Central memory CD4-positive, alpha-beta T cell (primary cell): ENCODE results near the gene IPPK.

Source experiments
- DNase-seq: peaks from one replicate; pipeline ENCODE4 v3.0.0; 2022
- total RNA-seq, 3 experiments: gene quantifications; one replicate each; lab custom pipeline; 2026; lab: John Stamatoyannopoulos, UW

The IPPK gene
- total RNA-seq, result 16.4 to 39.0 (median 18.7) reads per million in 3 experiments

DNA sequence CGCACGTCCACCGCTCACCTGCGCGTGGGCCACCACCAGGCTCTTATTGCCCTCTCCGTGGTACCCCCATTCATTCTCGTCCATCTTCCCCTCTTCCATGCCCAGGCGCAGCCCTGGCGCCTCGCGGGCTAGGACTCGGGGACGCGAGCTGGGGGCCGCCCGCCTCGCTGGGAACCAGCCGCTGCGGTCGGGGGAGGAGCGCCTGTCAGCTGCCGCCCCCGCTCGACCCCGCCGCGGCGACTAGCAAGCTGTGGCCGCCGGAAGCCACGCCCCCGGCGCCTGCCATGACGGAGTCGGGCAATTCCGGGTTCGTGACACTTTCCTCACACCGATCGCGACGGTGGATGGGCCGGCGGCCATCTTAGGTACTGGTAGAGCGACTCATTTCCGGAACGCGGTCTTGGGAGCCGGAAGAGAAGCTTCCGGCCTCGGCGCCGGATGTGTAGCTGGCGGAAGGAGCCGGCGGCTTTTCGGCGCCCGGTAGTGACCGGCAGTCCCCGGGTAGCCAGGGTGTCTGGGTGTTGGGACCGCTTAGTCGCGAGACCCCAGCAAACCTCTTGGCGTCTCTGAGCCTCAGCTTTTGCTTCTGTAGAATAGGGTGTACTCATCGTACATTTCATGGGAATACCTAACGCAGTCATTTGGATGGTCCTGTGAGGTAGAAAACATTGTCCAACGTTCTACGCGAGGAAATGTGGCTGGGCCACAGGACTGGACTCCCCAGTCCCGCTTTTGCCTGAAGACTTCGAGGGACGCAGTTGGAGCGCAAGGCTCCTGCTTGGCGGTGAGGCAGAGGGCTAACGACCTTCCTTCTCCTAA is at the start of gene IPPK:
TSS of gene IPPK (minus strand) at position 242 of the 819 bp plus-strand sequence. CDS start at position 99, 143 bp downstream.
- peak; percentile 98 for DNase-seq

GRCh38 chr9:92719028-92719647 is 49.2 kb upstream of the IPPK start:
- no peak for DNase-seq

DNA sequence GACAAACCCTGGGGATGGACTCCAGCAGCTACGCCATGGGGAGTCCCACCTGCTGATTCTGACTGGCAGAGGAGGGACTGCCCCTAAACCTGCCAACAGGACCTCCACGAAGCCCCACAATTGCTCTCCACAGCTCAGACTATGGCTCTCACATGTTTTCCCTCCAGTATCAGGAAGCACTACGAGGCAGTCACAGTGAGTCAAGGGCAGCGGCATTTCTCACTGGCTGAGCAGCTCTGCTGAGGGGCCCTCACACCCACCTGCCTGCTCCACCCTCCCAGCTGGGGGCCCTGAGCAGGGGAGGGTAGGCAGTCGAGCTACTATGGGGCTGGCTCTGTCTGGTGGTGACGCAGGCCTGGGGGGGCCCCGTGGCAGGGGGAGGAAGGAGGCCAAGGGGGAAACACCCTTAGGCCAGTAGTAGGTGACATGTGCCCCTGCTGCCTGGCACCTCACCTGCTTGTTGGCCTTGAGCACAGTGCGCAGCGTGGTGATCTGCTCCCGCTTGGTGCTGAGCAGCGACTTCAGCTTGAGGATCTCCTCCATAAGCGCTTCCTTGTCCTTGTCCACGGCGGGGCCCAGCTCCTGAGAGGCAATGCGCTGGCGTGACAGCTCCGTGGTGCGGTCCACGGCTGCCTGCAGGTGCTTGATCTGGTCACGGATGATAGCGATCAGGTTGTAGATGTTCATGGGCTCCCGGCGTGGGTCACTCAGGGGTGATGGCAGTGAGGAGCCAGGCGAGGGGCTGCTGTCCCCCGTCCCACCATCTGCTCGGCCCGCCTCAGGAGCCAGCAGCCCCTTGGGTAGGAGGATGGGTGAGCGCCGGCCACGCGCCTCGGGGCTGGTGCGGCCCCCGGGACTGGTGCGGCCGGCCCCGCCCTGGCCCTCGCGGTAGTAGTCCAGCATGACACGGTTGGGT is 48.4 kb upstream of the IPPK start:
- DNase-seq, result no peak

GRCh38 chr9:92717201-92718085 is 47.5 kb upstream of the IPPK start:
- no peak for DNase-seq

DNA sequence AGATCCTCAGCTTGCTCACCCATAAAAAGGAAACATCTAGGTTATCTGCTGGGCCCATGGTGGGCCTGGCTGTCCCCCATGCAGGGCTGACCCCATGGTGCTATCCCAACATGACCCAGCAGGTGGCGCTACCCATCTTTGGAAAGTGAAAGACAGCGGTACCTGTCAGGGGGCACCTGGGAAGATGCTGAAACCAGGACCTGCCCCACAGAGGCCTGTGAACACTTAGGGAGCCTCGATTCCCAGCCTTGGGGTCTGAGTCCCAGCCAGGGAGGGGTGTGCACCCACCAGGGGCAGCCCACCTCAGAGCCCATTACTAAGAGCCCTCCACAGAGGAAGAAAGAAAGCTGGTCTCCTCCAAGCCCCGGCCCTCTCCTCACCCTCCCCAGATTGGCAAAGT is 46.6 kb upstream of the IPPK start:
- DNase-seq, result peak; percentile 64

DNA sequence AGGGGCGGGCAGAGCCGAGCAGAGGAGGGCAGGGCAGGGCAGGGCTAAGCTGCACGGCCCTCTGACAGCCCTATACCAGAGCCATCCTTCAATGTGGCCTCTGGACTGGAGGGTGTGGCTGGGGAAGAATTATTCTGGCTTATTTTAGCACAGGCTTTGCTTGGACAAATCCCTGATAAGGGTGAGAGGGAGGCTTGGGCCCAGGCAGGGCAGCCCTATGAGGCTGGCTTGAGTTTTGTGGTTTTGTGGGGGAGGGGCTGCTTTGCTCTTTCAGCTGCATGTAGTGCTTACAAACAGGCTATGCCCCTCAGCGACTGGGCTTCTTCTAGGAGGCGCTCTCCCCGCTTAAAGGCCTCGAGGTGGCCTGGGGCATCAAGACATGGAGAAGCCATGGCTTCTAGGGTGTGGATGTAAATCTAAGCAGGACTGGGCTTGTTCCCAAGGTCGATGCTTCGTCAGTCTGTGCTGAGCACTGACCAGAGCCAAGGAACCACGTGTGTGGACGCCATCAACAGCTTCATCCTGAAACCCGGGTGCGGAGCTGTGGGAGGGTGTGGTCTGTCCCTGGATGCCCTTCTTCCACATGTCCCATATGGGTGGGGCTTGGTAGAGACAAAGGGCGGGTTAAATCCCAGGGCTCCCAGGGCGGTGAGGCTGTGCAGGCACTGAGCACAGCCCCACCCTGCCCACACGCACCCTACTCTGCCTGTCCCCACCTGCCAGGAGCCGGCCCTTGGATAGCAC is 45.7 kb upstream of the IPPK start:
- no peak for DNase-seq

GRCh38 chr9:92714787-92715487 is 45.0 kb upstream of the IPPK start:
- no peak for DNase-seq

GRCh38 chr9:92714016-92714415 is 44.1 kb upstream of the IPPK start:
- DNase-seq, result no peak

- DNase-seq, result no peak
These were observed 43.6 kb upstream of the IPPK start for GRCh38 chr9:92713528-92713927.

DNA sequence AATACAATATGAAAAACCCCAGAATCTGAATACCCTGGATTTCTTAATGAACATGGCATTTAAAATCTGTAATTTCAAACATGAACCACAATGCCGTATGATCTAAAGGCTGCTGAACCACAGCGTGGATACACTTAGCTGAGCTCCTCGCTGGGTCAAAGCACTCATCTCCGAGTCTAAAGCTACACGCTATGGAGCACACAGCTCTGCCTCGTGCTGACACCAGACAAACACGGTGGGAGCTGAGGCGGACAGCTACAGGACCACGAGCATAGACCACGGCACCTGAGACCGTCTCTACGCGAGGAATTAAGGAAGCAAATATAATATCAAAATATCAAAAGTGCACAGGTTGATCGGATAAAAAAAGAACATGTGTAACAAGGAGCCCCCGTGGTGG is 42.8 kb upstream of the IPPK start:
- no peak for DNase-seq

GRCh38 chr9:92711844-92712243 is 41.9 kb upstream of the IPPK start:
- peak; percentile 17 for DNase-seq

DNA sequence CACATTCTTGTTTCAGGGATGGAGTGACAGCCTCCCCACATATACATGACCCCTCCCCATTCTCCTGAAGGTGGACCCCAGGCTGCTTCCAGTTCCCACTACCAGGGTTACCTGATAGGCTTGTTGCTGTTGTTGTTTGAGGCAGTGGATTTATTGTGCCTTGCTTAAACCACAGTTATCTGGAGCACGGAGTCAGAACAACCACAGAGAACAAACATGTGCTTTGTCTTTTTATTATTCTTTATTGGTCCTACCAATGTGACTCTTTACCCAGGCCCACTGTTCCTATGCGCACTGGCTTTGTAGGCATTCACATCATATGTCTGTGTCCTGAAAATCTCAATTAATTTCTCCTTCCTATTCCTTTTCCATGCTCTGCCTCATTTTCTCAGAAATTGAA is 41.2 kb upstream of the IPPK start:
- DNase-seq, result no peak

GRCh38 chr9:92710368-92710767 is 40.4 kb upstream of the IPPK start:
- no peak for DNase-seq

- DNase-seq, result no peak
These were observed 40.0 kb upstream of the IPPK start for GRCh38 chr9:92709954-92710353.

DNA sequence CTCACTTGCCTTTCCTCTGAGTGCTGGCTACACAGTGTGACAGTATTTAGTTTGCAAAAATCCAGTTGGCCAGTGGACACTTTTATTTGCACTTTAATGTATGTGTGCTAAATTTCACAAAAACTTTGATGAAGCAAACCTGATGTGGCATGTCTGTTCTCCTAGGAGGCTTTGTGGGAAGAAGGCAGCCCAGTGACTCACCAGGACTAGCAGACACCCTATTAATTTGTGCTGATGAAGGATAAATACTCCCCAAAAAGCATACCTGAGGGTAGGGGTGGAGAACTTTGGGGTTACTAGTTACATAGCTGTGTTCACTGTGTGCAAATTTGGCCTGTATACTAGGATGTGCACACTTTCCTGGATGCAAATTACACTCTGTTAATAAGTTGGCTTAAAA is 39.3 kb upstream of the IPPK start:
- no peak for DNase-seq

DNA sequence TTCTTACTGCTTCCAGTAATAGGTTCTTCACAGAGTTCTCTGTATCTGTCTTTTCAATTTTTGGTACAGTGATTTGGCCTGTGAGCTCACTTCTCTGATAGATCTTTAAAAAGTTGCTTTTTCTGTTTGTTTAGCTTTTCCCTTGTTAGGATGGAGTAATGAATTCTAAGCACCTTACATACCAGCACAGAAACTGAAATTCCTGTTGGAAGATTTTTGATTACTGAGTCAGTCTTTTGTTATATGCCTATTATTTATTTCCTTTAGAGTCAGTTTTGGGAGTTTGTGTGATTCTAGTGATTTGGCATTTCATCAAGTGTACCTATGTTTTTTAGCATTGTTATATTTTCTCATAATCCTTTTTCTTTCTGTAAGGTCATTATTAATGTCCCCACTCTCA is 37.6 kb upstream of the IPPK start:
- no peak for DNase-seq

DNA sequence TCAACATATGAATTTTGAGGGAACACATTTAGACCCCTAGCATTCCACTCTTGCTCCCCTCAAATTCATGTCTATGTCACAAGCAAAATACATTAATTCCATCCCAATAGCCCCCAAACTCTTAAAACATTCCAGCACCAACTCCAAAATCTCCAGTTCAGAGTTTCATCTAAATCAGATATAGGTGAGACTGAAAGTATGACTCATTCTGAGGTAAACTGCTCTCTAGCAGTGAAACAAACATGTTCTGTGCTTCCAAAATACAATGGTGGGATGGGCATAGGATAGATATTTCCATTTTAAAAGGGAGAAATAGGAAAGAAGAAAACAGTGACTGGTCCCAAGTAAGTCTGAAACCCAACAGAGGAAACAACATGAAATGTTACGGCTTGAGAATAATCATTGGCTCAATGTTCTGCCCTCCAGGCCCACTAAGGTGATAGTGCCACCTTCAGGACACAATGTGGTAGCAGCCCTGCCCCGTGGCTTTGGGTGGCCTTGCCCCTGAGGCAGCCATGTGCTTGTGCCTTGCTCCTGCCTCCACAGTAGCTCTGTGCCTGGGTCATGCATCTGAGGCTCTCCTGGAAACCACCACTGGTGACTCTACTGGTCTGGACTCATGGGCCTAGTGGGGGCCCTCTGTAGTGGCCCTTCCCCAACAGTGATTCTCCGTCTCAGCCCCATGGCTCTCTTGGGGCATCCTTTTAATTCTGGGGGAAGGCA is 36.4 kb upstream of the IPPK start:
- DNase-seq, result no peak

GRCh38 chr9:92704528-92704927 is 34.6 kb upstream of the IPPK start:
- DNase-seq, result no peak

DNA sequence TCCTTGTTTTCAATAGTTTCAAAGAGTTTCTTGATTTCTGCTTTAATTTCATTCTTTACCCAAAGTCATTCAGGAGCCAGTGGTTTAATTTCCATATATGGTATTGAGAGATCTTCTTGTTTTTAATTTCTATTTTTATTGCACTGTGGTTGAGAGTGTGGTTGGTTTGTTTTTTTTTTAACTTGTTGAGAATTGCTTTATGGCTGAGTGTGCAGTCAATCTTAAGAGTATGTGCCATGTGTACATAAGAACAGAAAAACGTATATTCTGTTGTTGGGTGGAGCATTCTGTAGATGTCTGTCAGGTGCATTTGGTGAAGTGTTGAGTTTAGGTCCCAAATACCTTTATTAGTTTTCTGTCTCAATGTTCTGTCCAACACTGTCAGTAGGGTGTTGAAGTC is 26.7 kb upstream of the IPPK start:
- no peak for DNase-seq

DNA sequence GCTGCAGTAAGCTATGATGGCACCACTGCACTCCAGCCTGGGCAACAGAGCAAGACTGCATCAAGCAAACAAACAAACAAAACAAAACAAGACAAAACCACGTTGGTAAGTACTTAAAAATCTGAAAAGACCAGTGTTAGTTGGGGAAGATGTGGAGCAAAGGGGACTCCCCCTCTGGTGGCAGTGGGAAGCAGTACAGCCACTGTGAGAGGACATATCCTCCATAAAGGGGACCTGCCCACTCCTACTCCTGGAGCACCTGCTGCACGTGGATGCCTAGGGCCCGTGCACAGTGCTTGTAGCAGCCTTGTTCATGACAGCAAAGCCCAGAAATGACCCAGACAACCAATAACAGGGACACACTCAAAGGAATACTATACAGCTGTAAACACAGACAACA is 17.0 kb upstream of the IPPK start:
- no peak for DNase-seq
